HG02759 (cell line): Measurements from ENCODE around the gene PDE6B.
"Not testable (repeated sequence)": the region's sequence is repeated elsewhere in the genome, so short reads cannot be mapped to it uniquely, and the experiment has no call there.

Experiments
- ATAC-seq: cut with Tn5 transposase; IDR thresholded peaks from one replicate; pipeline ENCODE4 v1.9.1; 2021; ENCODE audit warnings: mild to moderate bottlenecking, moderate library complexity; ENCODE audit not compliant: unreplicated experiment

Gene PDE6B

DNA sequence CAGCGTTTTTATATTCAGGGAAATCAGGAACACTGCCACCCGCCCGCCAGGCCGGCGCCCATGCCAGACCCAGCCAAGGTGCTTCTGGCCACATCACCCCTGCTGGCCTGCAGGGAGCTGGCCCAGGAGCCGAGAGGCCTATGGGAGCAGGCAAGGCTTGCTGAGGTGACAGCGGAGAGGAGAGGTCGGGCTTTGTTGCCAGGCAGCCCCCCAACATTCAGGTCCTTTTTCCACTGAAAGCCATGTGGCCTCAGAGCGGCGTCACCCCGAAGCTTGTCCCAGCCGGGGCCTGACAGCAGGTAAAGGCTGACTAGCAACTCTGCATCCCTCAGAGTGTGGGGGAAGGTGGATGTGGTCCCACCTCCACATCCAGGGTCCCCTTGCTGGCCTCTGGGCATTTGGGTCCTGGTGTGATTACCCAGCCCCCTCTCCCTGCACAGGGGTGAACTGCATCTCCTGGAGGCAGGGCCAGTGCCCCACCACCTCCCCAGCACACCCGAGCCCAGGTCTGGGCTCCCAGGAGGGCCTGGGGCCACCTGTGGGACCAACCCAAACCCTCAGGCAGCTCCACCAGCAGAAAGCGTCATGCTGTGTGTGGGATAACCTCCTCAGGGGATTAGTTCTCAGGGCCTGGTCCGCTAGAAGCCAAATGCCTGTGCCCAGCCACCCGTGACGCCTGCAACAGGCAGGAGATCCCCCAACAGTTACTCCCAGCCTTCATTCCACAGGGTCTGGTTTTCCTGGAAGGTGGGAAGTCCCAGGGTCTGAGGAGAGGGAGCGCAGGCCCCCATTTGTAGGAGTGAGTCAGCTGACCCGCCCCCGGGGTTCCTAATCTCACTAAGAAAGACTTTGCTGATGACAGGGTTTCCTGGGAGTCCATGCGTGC lies at the start of gene PDE6B:
Gene PDE6B, plus strand, starts transcription at position 869 of the 886 bp plus-strand sequence. CDS start 54 bp downstream, outside the sequence.
- ATAC-seq: no peak

DNA sequence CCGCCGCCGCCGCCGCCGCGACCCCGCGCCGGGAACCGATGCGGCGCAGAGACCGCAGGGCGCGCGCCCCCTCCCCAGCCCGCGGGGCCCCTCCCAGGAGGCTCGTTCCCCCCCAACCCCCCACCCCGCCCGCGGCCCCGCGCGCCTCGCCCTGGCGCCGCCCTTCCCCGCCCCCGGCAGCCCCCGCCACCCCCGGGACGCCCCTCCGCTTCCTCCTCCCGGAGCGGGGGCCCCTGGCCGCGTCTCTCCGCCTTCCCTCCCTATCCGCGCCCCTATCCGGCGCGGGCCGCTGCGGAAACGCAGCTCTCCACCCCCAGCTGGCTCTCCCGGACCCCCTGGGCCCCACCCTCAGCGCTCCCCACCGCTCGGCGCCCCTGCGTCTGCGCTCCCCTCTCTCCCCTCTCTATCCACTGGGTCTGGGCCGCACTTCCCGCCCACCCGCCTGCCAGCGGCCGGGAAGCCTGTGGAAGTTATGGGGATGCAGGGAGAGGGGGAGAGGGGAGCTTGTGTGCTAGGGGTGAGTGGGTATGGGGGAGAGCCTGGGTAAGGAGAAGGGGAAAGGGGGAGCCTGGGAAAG lies 49.0 kb upstream of the PDE6B start, which contains the start of gene TMEM271:
Gene TMEM271, minus strand, starts transcription at position 51 of the 577 bp plus-strand sequence. CDS start 233 bp downstream, outside the sequence.
- ATAC-seq: no peak

DNA sequence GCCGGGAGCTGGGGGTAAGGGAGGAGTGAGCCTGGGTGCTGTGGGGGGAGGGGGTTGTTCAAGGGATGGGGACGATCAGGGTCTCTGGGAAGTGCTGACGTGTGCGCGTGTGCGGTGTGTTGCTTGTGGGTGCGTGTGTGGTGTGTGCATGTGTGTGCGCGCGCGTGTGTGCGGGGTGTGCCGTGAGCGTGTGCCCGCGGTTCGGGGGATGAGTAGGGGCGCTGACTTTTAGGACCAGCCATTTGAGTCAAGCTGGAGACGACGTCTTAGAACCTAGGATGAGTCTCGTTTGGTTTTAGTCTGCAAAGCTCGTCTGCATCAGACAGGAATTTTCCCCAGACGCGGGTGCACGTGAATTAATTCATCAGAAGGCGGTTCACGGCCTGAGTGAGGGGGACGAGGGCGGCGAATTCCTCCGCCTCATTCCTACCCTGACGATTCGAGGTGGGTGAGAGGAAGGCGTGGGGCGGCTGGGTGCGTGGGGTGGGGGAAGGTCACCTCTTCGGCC lies 48.3 kb upstream of the PDE6B start:
- no peak for ATAC-seq

DNA sequence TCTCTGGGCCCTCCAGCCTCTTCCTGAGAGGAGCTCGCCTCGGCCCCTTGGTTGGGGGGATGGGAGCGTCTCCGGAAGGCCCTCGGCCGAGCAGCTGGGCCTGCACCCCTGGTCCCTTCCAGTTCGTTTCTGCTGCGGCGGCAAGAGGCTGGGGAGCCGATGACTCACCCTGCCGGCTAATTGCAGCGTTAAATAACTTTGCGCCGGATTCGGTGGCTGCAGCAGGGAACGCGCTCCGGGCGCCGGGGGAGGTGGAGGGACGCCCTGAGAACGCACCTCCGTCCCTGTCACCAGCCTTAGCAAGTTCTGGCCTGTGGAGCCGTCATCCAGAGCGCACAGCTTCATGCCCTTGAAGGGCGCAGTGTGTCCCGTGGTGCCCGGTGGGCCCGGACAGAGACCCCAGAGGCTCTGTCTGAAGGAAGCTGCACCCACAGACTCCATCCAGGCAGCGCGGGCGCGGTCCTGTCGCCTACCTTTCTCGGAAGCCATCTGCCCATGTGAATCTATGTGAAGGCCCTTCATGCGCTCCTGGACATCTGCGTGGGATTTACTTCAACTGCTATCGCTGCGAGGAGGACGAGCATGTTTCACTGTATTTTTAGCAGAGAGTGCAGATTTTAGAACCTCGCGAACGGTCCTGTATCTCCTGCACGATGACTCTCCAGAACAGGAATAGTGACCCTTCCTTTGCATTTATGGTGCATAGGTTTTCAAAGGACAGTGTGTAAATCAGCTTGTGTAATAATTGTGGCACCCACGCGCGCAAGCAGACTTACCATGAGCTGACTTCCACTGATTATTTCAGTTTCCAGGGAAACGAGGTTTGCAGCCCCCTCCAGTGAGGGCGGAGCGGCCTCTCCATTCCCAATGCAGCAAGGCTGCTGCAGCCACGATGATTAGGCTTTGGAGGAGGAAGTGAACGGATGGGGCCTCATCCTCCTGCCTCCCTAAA lies 47.6 kb upstream of the PDE6B start:
- ATAC-seq: no peak

DNA sequence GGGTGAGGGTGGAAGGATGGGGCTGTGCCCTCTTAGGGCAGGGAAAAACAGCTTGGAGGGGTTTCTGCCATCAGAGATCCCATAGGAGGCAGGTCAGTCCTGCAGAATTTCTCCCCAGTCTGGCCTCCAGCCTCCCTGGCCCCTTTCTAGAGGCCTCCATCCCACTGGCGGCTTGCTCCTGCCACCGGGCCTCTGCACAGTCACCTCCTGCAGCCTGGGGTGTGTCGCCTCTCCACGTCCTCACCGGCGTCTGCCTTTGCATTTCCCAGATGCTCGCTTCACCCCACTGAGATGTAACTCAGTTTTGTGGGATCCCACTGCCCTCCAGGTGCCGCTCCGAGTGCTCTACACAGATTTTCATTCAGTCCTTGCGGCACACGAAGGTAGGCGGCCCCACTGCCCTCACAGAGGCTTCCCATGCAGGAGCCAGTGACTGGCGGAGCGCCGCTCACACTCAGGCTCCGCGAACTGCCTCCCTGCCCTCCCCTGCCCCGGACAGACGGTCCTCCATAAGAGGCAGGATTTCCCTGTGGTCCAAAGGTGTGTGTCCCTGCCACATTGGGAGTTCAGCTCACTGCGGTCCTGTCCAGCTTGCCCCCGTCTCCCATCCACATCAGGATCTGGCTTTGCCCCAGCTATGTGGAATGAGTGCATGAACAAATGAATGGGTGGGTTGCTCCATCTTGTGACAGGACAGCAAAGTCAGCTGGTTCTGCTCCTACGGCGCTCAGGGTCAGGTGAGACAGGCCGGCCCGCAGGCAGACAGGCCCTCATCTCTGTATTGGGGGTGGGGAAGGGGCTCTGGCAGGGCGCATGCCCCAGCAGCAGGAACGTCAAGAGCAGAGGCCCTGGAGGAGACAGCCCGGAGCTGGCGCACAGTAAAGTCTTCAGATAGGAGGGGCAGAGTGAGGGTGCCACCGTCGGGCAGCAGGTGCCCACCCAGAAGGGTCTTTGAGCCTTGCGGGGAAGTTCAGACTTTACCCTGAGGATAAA lies 46.6 kb upstream of the PDE6B start:
- ATAC-seq: no peak

DNA sequence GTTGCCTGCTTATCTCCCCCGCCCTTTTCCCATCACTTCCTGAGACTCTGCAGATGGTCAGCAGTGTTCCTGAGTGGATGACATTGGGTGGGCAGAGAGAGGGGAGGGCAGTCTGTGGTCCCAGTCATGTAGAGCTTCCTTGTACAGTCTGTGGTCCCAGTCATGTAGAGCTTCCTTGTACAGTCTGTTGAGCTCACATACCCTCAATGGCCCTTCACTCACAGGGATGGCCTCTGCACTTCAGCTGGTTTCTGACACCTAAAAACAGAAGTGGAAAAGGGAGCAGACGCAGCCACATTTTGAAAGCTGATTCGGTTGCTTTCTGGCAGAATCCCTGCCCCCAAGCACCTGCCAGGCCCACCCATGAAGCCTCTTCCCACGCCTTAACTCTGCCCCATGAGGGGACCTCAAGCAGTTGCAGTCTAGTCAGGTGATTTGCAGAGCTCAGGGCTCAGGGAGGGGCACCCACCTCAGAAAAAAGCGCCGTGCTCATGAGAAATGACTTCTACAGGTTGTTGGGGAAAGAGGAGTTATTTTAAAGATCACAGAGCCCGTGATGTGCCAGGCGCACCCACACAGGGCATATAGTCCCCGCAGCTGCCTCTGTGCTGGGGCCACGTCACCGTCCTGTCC lies 45.7 kb upstream of the PDE6B start:
- ATAC-seq: no peak

DNA sequence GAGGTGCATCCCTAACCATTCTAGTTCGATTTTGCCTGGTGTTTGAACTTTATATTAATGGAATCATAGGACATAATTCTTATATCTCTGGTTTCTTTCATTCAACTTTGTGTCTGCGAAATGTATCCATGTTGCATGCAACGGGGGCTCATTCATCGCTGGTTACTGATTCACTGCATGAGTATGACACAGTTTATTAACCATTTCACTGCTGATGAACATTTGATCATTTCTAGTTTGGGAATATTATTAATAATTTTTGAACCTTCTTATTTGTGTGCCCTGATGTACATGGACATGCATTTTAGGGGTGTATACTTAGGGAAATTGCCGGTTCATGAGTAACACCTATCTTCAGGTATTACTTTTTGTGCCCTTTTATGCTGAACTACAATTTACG lies 44.2 kb upstream of the PDE6B start:
- ATAC-seq: no peak

DNA sequence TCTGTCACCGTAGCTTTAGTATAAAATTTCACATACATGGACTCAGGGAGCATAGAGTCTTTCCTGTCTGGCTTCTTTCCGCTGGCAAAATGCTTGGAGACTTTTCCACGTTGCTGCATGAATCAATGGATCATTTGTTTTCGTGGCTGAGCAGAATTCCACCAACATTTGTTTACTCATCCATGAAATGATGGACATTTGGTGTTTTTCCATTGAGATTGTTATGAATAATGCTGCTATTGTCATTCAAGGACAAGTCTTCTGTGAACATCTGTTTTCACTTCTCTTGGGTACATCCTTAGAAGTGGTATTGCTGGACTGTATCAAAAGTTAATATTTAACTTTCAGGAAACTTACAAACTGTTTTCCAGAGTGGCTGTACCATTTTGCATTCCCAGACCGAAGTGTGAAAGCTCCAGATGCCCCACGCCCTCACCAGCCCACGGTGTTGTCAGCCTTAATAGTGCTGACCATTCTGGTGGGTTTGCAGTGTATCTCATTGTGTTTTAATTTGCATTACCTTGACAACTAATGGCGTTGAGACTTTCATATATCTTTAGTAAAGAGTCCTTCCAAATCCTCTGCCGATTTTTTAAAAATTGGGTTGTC lies 43.5 kb upstream of the PDE6B start:
- no peak for ATAC-seq

DNA sequence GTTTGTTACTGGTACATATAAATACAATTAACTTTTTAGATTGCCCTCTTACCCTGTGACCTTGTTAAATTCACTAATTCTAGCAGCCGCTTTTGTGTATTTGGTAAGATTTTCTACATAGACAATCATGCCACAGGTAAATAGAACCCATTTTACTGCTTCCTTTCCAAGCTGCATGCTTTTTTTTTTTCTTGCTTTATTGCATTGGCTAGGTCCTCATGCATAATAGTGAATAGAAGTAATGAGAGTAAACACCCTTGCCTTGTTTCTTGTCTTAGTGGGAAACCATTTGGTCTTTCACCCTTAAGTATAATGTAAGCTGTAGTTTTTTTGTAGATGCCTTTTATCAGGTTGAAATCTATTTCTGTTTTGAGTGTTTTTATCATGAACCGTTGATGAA lies 41.6 kb upstream of the PDE6B start:
- no peak for ATAC-seq

DNA sequence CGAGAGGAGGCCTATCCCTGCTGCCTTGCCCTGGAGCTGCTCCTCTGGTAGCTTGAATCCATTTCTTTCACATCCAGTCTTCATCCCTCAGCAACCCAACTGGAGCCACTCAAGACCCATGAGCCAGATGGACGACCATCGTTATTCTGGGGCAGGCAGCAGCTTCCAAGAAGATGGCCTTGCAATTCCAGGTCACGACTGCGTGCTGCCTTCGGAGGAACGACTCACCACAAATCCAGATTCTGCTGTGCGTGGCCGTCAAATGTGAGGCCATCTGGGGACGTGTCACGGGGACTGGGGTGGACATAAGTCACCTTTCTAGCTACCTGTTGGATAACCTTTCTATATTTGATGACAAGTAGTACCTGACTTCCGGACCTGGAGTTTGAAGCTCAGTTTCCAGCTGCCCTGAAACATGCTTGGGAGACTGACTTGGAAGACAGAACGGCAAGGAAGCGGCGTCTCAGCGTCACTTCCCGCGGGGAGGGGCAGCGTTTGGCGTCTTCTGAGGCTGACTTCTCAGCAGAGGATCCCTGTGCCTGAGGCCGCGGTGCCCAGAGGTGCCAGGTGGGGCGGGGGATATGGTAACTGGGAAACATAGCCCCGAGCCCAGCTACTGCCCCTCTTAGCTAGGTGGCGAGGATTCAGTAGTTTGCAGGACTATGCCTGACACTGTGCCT lies 37.6 kb upstream of the PDE6B start:
- ATAC-seq: no peak

DNA sequence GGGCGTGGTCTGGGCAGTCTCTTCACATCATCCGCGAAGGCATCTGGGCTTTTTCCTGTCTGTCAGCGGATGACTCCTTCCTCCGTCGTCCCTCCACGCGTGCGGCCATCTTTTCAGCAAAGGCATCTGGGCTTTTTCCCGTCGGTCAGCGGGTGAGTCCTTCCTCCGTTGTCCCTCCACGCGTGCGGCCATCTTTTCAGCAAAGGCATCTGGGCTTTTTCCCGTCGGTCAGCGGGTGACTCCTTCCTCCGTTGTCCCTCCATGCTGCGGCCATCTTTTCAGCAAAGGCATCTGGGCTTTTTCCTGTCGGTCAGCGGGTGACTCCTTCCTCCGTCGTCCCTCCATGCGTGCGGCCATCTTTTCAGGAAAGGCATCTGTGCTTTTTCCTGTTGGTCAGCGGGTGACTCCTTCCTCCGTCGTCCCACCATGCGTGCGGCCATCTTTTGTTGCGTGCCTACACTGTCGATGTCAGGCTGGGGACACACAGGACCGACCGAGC lies 37.0 kb upstream of the PDE6B start:
- no peak for ATAC-seq

DNA sequence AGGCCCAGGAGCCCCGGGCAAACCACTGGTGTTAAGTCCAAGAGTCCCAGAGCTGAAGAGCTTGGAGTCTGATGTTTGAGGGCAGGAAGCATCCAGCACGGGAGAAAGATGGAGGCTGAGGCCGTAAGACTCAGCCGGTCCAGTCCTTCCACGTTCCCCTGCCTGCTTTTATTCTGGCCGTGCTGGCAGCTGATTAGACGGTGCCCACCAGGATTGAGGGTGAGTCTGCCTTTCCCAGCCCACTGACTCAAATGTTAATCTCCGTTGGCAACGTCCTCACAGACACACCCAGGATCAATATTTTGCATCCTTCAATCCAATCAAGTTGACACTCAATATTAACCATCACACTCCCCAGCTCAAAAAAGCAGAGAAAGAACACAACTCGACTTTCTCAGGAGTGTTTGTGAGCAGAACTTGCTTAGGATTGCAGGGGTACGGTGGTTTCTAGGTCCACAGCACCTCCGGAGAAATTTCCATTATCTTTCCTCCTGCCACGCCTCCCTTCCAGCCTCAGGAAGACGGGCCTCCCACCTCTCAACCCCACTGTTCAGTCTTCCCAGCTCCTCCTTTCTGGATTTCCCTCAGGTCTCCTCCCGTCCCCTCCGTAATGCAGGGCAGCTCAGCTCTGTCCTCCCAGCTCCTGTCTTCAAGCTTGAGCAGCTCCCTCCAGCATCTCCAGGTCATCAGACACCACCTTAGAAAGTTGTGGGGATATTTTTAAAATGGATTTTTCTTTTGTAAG lies 36.0 kb upstream of the PDE6B start:
- ATAC-seq: no peak

DNA sequence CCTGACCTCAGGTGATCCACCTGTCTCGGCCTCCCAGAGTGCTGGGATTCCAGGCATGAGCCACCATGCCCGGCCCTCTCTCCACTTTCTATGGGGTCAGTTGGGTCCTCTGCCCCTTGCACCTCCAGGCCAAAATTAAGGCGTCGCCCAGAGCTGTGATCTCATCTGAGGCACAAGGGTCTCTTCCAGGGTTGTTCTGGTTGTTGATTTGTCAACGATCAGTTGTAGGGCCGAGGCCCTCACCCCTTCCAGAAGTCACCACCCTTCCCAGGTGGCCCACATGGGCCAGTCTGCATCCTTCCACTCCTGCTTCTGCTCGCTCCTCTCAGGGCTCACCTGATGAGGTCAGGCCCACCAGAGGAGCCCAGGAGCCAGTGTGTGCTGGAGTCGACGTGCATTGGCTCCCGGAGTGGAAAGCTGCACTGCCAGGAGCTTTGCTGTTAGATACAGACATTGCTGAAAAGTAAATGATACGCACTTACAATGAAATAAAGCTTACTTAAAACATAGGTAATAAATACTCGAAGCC lies 35.0 kb upstream of the PDE6B start:
- ATAC-seq: no peak

DNA sequence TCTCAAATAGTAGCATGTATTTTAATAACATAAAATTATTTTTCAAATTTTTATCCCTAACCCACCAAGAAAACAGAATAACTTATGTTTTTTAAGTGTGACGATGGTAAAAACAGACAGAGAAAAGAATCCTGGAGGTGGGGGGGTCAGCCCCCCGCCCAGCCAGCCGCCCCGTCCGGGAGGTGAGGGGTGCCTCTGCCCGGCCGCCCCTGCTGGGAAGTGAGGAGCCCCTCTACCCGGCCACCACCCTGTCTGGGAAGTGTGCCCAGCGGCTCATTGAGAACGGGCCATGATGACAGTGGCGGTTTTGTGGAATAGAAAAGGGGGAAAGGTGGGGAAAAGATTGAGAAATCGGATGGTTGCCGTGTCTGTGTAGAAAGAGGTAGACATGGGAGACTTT lies 33.2 kb upstream of the PDE6B start:
- ATAC-seq: not testable (repeated sequence)

DNA sequence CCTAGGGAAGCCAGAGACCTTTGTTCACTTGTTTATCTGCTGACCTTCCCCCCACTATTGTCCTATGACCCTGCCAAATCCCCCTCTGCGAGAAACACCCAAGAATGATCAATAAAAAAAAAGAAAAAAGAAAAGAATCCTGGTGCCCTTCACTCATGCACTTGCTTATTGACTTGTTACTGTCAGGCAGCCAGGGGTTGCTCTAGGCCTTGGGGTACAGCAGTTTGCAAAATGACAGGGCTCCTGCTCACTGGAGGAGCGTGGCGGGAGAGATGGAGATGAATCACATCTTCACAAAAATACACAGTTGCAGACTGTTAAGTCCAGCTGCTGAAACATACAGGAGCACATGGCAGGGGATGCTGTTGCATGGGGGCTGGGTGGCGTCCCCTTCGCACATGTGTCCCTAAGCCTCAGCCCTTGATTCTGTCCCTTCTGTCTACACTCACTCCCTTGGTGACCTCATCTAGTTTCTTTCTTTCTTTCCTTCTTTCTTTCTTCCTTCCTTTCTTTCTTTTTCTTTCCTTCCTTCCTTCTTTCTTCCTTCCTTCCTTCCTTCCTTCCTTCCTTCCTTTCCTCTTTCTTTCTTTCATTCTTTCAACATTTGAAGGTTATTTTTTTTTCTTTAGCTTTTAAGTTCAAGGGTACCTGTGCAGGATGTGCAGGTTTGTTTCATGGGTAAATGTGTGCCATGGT lies 32.4 kb upstream of the PDE6B start:
- ATAC-seq: no peak

DNA sequence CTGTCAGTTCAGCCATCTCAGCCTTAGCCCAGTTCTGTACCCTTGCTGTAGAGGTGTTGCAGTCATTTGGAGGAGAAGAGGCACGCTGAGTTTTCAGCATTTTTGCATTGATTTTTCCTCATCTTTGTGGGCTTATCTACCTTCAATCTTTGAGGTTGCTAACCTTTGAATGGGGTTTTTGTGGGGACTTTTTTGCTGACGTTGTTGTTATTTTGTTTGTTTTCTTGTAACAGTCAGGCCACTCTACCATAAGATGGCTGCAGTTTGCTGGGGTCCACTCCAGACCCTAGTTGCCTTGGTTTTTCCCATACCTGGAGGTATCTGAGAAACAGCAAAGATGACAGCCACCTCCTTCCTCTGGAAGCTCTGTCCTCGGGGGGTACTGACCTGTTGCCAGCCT lies 26.4 kb upstream of the PDE6B start:
- no peak for ATAC-seq

DNA sequence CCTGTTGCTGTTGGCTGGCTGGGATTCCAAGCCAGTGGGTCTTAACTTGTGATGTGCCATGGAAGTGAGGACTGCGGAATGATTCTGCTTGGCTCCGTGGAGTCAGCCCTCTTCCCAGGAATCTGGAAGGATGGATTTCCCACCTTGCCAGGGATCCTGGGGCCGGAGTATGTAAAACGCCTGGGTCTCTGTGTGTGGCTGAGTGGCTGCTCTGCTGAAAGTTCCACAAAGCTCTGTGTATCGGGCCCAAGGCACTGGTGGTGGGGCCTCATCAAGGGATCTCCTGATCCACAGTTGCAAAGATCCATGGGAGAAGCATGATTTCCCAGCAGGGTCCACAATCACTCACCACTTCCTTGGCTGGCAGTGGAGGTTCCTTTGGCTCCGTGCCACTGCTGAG lies 25.2 kb upstream of the PDE6B start:
- ATAC-seq: no peak
